Midbrain (tissue), 1 donor: ENCODE measurements around the gene KIF13A.
A peak's percentile ranks its signal among the peaks of the same experiment; 100 is the strongest.
"Not testable (repeated sequence)": the region's sequence is repeated elsewhere in the genome, so short reads cannot be mapped to it uniquely, and the experiment has no call there.

ENCODE experiments used
- DNase-seq: peaks from one replicate; lab custom pipeline; 2025; lab: John Stamatoyannopoulos, UW

KIF13A gene

GRCh38 chr6:17846762-17847161 lies 140.7 kb downstream of the KIF13A start:
- DNase-seq = no peak

- no peak for DNase-seq
Observed at GRCh38 chr6:17845598-17845997, 141.8 kb downstream of the KIF13A start.

- not testable (repeated sequence) for DNase-seq
Observed at GRCh38 chr6:17844967-17845366, 142.5 kb downstream of the KIF13A start.

GRCh38 chr6:17842934-17843821 lies 144.3 kb downstream of the KIF13A start:
- DNase-seq = no peak

GRCh38 chr6:17842014-17842776 lies 145.2 kb downstream of the KIF13A start:
- no peak for DNase-seq

GRCh38 chr6:17839513-17840223 lies 147.8 kb downstream of the KIF13A start:
- no peak for DNase-seq

- DNase-seq = no peak
Observed at GRCh38 chr6:17836293-17836692, 151.1 kb downstream of the KIF13A start.

- no peak for DNase-seq
Observed at GRCh38 chr6:17835784-17836183, 151.7 kb downstream of the KIF13A start.

- no peak for DNase-seq
Observed at GRCh38 chr6:17831135-17831534, 156.3 kb downstream of the KIF13A start.

- no peak for DNase-seq
Observed at GRCh38 chr6:17829905-17830304, 157.5 kb downstream of the KIF13A start.

GRCh38 chr6:17828149-17828548 lies 159.3 kb downstream of the KIF13A start:
- no peak for DNase-seq

- no peak for DNase-seq
Observed at GRCh38 chr6:17826301-17826700, 161.1 kb downstream of the KIF13A start.

- DNase-seq = peak; percentile 23
Observed at GRCh38 chr6:17820055-17820454, 167.4 kb downstream of the KIF13A start.

GRCh38 chr6:17817763-17818162 lies 169.7 kb downstream of the KIF13A start:
- DNase-seq = no peak

- DNase-seq = no peak
Observed at GRCh38 chr6:17816921-17817611, 170.4 kb downstream of the KIF13A start.

- DNase-seq = no peak
Observed at GRCh38 chr6:17813542-17813941, 173.9 kb downstream of the KIF13A start.

GRCh38 chr6:17812311-17812710 lies 175.1 kb downstream of the KIF13A start:
- no peak for DNase-seq

GRCh38 chr6:17808609-17809008 lies 178.8 kb downstream of the KIF13A start:
- DNase-seq = no peak

- DNase-seq = not testable (repeated sequence)
Observed at GRCh38 chr6:17807431-17807830, 180.0 kb downstream of the KIF13A start.

- DNase-seq = no peak
Observed at GRCh38 chr6:17803409-17803808, 184.0 kb downstream of the KIF13A start.

GRCh38 chr6:17798477-17799154 lies 188.8 kb downstream of the KIF13A start:
- DNase-seq = no peak
